ENCODE data around the gene POLR2J2.
"Not testable (repeated sequence)": the region's sequence is repeated elsewhere in the genome, so short reads cannot be mapped to it uniquely, and the experiment has no call there.

POLR2J2 gene

GRCh38 chr7:102671166-102671955 is at the start of gene POLR2J2:
Gene POLR2J2, minus strand, starts transcription at chr7:102671663. Its CDS starts 62 bp downstream, at chr7:102671601.
- peak; percentile 78 for ATAC-seq (ENCODE audit: low read depth)
- not testable (repeated sequence) for H3K9me3 ChIP-seq (ENCODE audit: severe bottlenecking); H3K36me3 ChIP-seq (ENCODE audit: low read depth); H3K27me3 ChIP-seq (ENCODE audit: insufficient read depth, poor library complexity, severe bottlenecking); H3K4me1 ChIP-seq (ENCODE audit: insufficient read depth, poor library complexity, severe bottlenecking); H3K27ac ChIP-seq (ENCODE audit: poor library complexity, severe bottlenecking)
- peak within 1 kb of the TSS; percentile 47 for H3K4me3 ChIP-seq (ENCODE audit: severe bottlenecking)
- TF ChIP-seq CTCF (IDR thresholded peaks at IDR 0.05; ENCODE audit: poor library complexity, severe bottlenecking) = peak; percentile 45
- DNase-seq (ENCODE audit: low spot score) = peak; percentile 81

- DNase-seq (ENCODE audit: low spot score); H3K27me3 ChIP-seq (ENCODE audit: insufficient read depth, poor library complexity, severe bottlenecking); H3K4me3 ChIP-seq (ENCODE audit: severe bottlenecking); H3K4me1 ChIP-seq (ENCODE audit: insufficient read depth, poor library complexity, severe bottlenecking); H3K36me3 ChIP-seq (ENCODE audit: low read depth); H3K27ac ChIP-seq (ENCODE audit: poor library complexity, severe bottlenecking); ATAC-seq (ENCODE audit: low read depth); H3K9me3 ChIP-seq (ENCODE audit: severe bottlenecking): not testable (repeated sequence)
Observed at GRCh38 chr7:102718491-102718890, 47.0 kb upstream of the POLR2J2 start.

- peak; percentile 21 for TF ChIP-seq CTCF (IDR thresholded peaks at IDR 0.05; ENCODE audit: poor library complexity, severe bottlenecking)
- H3K36me3 ChIP-seq (ENCODE audit: low read depth); H3K27ac ChIP-seq (ENCODE audit: poor library complexity, severe bottlenecking); H3K4me3 ChIP-seq (ENCODE audit: severe bottlenecking); H3K9me3 ChIP-seq (ENCODE audit: severe bottlenecking); H3K27me3 ChIP-seq (ENCODE audit: insufficient read depth, poor library complexity, severe bottlenecking); DNase-seq (ENCODE audit: low spot score): not testable (repeated sequence)
- H3K4me1 ChIP-seq (ENCODE audit: insufficient read depth, poor library complexity, severe bottlenecking) = peaks cover 14% of the 10 kb centered on the region
- ATAC-seq (ENCODE audit: low read depth) = peak; percentile 65
Observed at GRCh38 chr7:102715718-102716117, 44.3 kb upstream of the POLR2J2 start.

- H3K9me3 ChIP-seq (ENCODE audit: severe bottlenecking); DNase-seq (ENCODE audit: low spot score); H3K27me3 ChIP-seq (ENCODE audit: insufficient read depth, poor library complexity, severe bottlenecking); H3K36me3 ChIP-seq (ENCODE audit: low read depth); H3K4me3 ChIP-seq (ENCODE audit: severe bottlenecking): not testable (repeated sequence)
- peak; percentile 69 for ATAC-seq (ENCODE audit: low read depth)
- peaks cover 14% of the 10 kb centered on the region for H3K4me1 ChIP-seq (ENCODE audit: insufficient read depth, poor library complexity, severe bottlenecking)
- H3K27ac ChIP-seq (ENCODE audit: poor library complexity, severe bottlenecking) = peak overlapping the region; percentile 65
Observed at GRCh38 chr7:102714774-102715522, 43.5 kb upstream of the POLR2J2 start.

GRCh38 chr7:102713691-102714080 is 42.2 kb upstream of the POLR2J2 start:
- not testable (repeated sequence) for H3K9me3 ChIP-seq (ENCODE audit: severe bottlenecking); H3K27me3 ChIP-seq (ENCODE audit: insufficient read depth, poor library complexity, severe bottlenecking); H3K4me3 ChIP-seq (ENCODE audit: severe bottlenecking); DNase-seq (ENCODE audit: low spot score); H3K36me3 ChIP-seq (ENCODE audit: low read depth)
- peak; percentile 77 for ATAC-seq (ENCODE audit: low read depth)
- peaks cover 14% of the 10 kb centered on the region for H3K4me1 ChIP-seq (ENCODE audit: insufficient read depth, poor library complexity, severe bottlenecking)
- peak overlapping the region; percentile 65 for H3K27ac ChIP-seq (ENCODE audit: poor library complexity, severe bottlenecking)

GRCh38 chr7:102713011-102713690 is 41.7 kb upstream of the POLR2J2 start:
- ATAC-seq (ENCODE audit: low read depth); H3K9me3 ChIP-seq (ENCODE audit: severe bottlenecking); DNase-seq (ENCODE audit: low spot score); H3K4me3 ChIP-seq (ENCODE audit: severe bottlenecking); H3K36me3 ChIP-seq (ENCODE audit: low read depth); H3K27me3 ChIP-seq (ENCODE audit: insufficient read depth, poor library complexity, severe bottlenecking): not testable (repeated sequence)
- peaks cover 14% of the 10 kb centered on the region for H3K4me1 ChIP-seq (ENCODE audit: insufficient read depth, poor library complexity, severe bottlenecking)
- H3K27ac ChIP-seq (ENCODE audit: poor library complexity, severe bottlenecking) = peak overlapping the region; percentile 65

- H3K27ac ChIP-seq (ENCODE audit: poor library complexity, severe bottlenecking); H3K9me3 ChIP-seq (ENCODE audit: severe bottlenecking); H3K36me3 ChIP-seq (ENCODE audit: low read depth); H3K27me3 ChIP-seq (ENCODE audit: insufficient read depth, poor library complexity, severe bottlenecking); H3K4me3 ChIP-seq (ENCODE audit: severe bottlenecking); DNase-seq (ENCODE audit: low spot score); H3K4me1 ChIP-seq (ENCODE audit: insufficient read depth, poor library complexity, severe bottlenecking); ATAC-seq (ENCODE audit: low read depth): not testable (repeated sequence)
Observed at GRCh38 chr7:102698962-102699750, 27.7 kb upstream of the POLR2J2 start.

GRCh38 chr7:102697642-102698512 is 26.4 kb upstream of the POLR2J2 start:
- H3K36me3 ChIP-seq (ENCODE audit: low read depth); H3K4me1 ChIP-seq (ENCODE audit: insufficient read depth, poor library complexity, severe bottlenecking); ATAC-seq (ENCODE audit: low read depth); H3K27me3 ChIP-seq (ENCODE audit: insufficient read depth, poor library complexity, severe bottlenecking); H3K4me3 ChIP-seq (ENCODE audit: severe bottlenecking); DNase-seq (ENCODE audit: low spot score); H3K27ac ChIP-seq (ENCODE audit: poor library complexity, severe bottlenecking); H3K9me3 ChIP-seq (ENCODE audit: severe bottlenecking): not testable (repeated sequence)
